SU-DHL-6 (cell line): ENCODE measurements around the gene LCE3B.

Experiments used
- H2AFZ ChIP-seq: fragments of 200-600 bp; sonication (generic); 2 replicates; pipeline ENCODE4 v1.6.1; 2014; ENCODE audit warnings: low read depth, mild to moderate bottlenecking, moderate library complexity, mixed read lengths, antibody characterized with exemption, low read length; ENCODE audit not compliant: severe bottlenecking
- H3F3A ChIP-seq: fragments of 200-600 bp; shearing (Covaris generic); 2 replicates; pipeline ENCODE4 v1.6.0; 2016; ENCODE audit warnings: antibody characterized with exemption, mild to moderate bottlenecking; ENCODE audit not compliant: insufficient read depth
- H3K27ac ChIP-seq: fragments of 200-600 bp; sonication (generic); 2 replicates; pipeline ENCODE4 v1.5.1; 2016; ENCODE audit warnings: low read depth, mild to moderate bottlenecking, low read length, moderate library complexity, mixed read lengths
- H3K27me3 ChIP-seq: fragments of 200-600 bp; sonication (generic), shearing (Covaris generic); 2 replicates; pipeline ENCODE4 v1.6.0; 2014; ENCODE audit warnings: mild to moderate bottlenecking, low read length
- H3K36me3 ChIP-seq: fragments of 200-600 bp; sonication (generic); 2 replicates; pipeline ENCODE4 v1.6.1; 2014; ENCODE audit warnings: mild to moderate bottlenecking, low read length, mixed read lengths
- H3K4me2 ChIP-seq: fragments of 300-600, 200-600 bp; shearing (Covaris generic), sonication (generic); 2 replicates; pipeline ENCODE4 v1.6.0; 2014; ENCODE audit warnings: low read length, low read depth, mild to moderate bottlenecking; ENCODE audit not compliant: poor library complexity, severe bottlenecking
- H3K4me3 ChIP-seq: fragments of 200-600 bp; sonication (generic); 2 replicates; pipeline ENCODE4 v1.5.1; 2014; ENCODE audit warnings: antibody characterized with exemption, low read length, mild to moderate bottlenecking, mixed read lengths; ENCODE audit not compliant: insufficient read depth, poor library complexity, severe bottlenecking
- H3K79me2 ChIP-seq: fragments of 200-600 bp; sonication (generic); 2 replicates; pipeline ENCODE4 v1.6.1; 2014; ENCODE audit warnings: mild to moderate bottlenecking, low read length, moderate library complexity; ENCODE audit not compliant: insufficient read depth
- H3K9ac ChIP-seq: fragments of 200-600 bp; sonication (generic); 2 replicates; pipeline ENCODE4 v1.7.0; 2014; ENCODE audit warnings: mild to moderate bottlenecking, low read length
- H3K9me2 ChIP-seq: fragments of 200-600 bp; sonication (generic); replicated peaks from 2 replicates; pipeline ENCODE4 v1.6.1; 2014; ENCODE audit warnings: low read length; ENCODE audit not compliant: insufficient read depth
- H3K9me3 ChIP-seq: fragments of 200-600 bp; sonication (generic); 2 replicates; pipeline ENCODE4 v1.6.1; 2014; ENCODE audit warnings: low read length, mixed read lengths; ENCODE audit not compliant: insufficient read depth
- H4K20me1 ChIP-seq: fragments of 200-600 bp; sonication (generic); 2 replicates; pipeline ENCODE4 v1.6.1; 2014; ENCODE audit warnings: low read depth, mild to moderate bottlenecking, antibody characterized with exemption, low read length, moderate library complexity, mixed read lengths
- EZH2phosphoT487 ChIP-seq: fragments of 200-600 bp; sonication (generic), shearing (Covaris generic); conservative IDR thresholded peaks from 2 replicates; pipeline ENCODE4 v1.6.1; 2018; ENCODE audit warnings: mild to moderate bottlenecking, antibody characterized with exemption, low read length, moderate library complexity, mixed read lengths
- TF ChIP-seq, protein P1 (sequence below): fragments of 200-600 bp; sonication (generic); IDR thresholded peaks from one replicate; pipeline ENCODE4 v1.5.1; 2017; ENCODE audit warnings: antibody characterized with exemption, mild to moderate bottlenecking, low read length, moderate library complexity; ENCODE audit not compliant: insufficient read depth, poor library complexity, severe bottlenecking

LCE3B gene

GRCh38 chr1:152657677-152658076 lies 44.1 kb downstream of the LCE3B start:
- Histone ChIP-seq H3K36me3 (no peaks in the 10 kb centered on the region), H3K4me3 (no peak overlapping the region), H3K4me2 (no peak overlapping the region), H3K9ac (no peak overlapping the region), H3K27ac (no peak overlapping the region), H3K9me3 (no peaks in the 10 kb centered on the region), H3F3A (no peaks in the 10 kb centered on the region), H2AFZ (no peak overlapping the region), H3K9me2 (no peaks in the 10 kb centered on the region), H3K27me3 (no peaks in the 10 kb centered on the region), H4K20me1 (no peaks in the 10 kb centered on the region), H3K79me2 (no peaks in the 10 kb centered on the region)
- TF ChIP-seq EZH2phosphoT487 = no peak
- TF ChIP-seq, protein P1, sequence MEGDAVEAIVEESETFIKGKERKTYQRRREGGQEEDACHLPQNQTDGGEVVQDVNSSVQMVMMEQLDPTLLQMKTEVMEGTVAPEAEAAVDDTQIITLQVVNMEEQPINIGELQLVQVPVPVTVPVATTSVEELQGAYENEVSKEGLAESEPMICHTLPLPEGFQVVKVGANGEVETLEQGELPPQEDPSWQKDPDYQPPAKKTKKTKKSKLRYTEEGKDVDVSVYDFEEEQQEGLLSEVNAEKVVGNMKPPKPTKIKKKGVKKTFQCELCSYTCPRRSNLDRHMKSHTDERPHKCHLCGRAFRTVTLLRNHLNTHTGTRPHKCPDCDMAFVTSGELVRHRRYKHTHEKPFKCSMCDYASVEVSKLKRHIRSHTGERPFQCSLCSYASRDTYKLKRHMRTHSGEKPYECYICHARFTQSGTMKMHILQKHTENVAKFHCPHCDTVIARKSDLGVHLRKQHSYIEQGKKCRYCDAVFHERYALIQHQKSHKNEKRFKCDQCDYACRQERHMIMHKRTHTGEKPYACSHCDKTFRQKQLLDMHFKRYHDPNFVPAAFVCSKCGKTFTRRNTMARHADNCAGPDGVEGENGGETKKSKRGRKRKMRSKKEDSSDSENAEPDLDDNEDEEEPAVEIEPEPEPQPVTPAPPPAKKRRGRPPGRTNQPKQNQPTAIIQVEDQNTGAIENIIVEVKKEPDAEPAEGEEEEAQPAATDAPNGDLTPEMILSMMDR = no peak

GRCh38 chr1:152658649-152659048 lies 45.0 kb downstream of the LCE3B start:
- H3K9ac ChIP-seq = no peak overlapping the region
- no peaks in the 10 kb centered on the region for H3K9me2 ChIP-seq
- H3K4me2 ChIP-seq = no peak overlapping the region
- no peaks in the 10 kb centered on the region for H4K20me1 ChIP-seq
- H3K4me3 ChIP-seq = no peak overlapping the region
- H3K9me3 ChIP-seq = no peaks in the 10 kb centered on the region
- no peak for TF ChIP-seq EZH2phosphoT487
- TF ChIP-seq, protein P1 = no peak
- H3K27ac ChIP-seq = no peak overlapping the region
- H3F3A ChIP-seq = no peaks in the 10 kb centered on the region
- H3K27me3 ChIP-seq = no peaks in the 10 kb centered on the region
- no peaks in the 10 kb centered on the region for H3K36me3 ChIP-seq
- H2AFZ ChIP-seq = no peak overlapping the region
- no peaks in the 10 kb centered on the region for H3K79me2 ChIP-seq

GRCh38 chr1:152663098-152663497 lies 49.5 kb downstream of the LCE3B start, which contains the start of gene LCE2D:
Gene LCE2D, plus strand, starts transcription at chr1:152663380. Its CDS starts 726 bp downstream, at chr1:152664106.
- no peaks in the 10 kb centered on the region for H3K27me3 ChIP-seq
- no peak within 1 kb of the TSS for H3K27ac ChIP-seq

More at GRCh38 chr1:152663098-152663497, 49.5 kb downstream of the LCE3B start, which contains the start of gene LCE2D:
- H3K4me3 ChIP-seq = no peak within 1 kb of the TSS
- no peaks in the 10 kb centered on the region for H4K20me1 ChIP-seq
- no peak for TF ChIP-seq EZH2phosphoT487
- TF ChIP-seq, protein P1 = no peak
- H3K36me3 ChIP-seq = no peaks in the 10 kb centered on the region
- no peak within 1 kb of the TSS for H3K4me2 ChIP-seq
- no peak within 1 kb of the TSS for H3K9ac ChIP-seq
- no peaks in the 10 kb centered on the region for H3K79me2 ChIP-seq
- no peaks in the 10 kb centered on the region for H3K9me3 ChIP-seq
- no peaks in the 10 kb centered on the region for H3F3A ChIP-seq
- H3K9me2 ChIP-seq = no peaks in the 10 kb centered on the region
- no peak within 1 kb of the TSS for H2AFZ ChIP-seq
